ENCODE results near the gene EPHB1. TPM values are rescaled to one million over a fixed set of nuclear protein-coding genes. Genes with fewer than 3 reads are reported as not detected.

The EPHB1 gene
- total RNA-seq, 1 experiment from 2014 or later, result 2.8 TPM

DNA sequence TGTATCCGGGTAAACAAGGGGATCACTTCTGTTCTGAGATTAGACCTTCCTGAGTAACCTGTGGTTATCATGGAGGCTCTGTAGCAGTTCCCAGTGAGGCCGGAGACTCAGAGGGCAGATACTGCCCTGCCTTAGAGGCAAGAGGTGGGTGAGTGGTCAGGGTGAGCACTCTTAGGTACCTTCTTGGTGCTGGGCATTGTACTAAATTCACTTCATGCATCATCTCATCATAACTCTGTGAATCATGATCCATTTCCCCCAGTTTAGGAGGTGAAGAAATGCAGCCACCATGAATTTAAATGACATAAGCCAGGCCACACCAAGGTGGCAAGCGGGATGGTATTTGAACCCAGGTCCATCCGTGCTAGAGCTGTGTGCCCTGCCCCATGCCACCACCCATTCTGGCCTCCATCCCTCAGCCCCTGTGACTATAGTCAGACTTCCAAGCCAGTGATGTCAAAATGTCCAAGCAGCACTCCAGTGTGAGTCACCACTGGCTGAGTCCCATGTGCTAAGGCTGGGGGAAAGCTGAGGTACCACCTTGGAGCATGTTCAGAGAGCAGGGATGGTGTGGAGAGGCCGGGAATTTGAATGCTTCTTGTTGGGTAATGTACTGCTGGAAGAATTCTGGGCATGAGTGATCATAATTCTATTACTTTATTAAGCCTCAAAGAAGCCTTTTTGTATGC lies 88.8 kb downstream of the EPHB1 start:
- H4K20me1 ChIP-seq (ENCODE audit: control insufficient read depth, insufficient read depth, insufficient read length), result no peaks in the 10 kb centered on the region
- no peak overlapping the region for H3K27ac ChIP-seq (ENCODE audit: insufficient read length, low read depth, low read length)
- Mint-ChIP-seq H3K4me1 (peaks cover 13 to 20% of the 10 kb centered on the region in 2 experiments), H3K9me3 (no peaks in the 10 kb centered on the region), H3K27me3 (ENCODE audit: low read depth) (peaks cover 9% of the 10 kb centered on the region), H3K36me3 (ENCODE audit: insufficient read depth in 1 of 3, low read depth in 3 of 3) (no peaks in the 10 kb centered on the region), H3K4me3 (no peak overlapping the region), H3K27ac (no peak overlapping the region)
- no peak overlapping the region for H2BK12ac ChIP-seq (ENCODE audit: insufficient read length, low read depth, low read length)
- no peak overlapping the region for H3K4ac ChIP-seq (ENCODE audit: low read depth, low read length)
- H2BK5ac ChIP-seq (ENCODE audit: insufficient read length, low read length), result no peak overlapping the region
- no peak overlapping the region for H3K23ac ChIP-seq (ENCODE audit: insufficient read length, low read depth, low read length)
- H2AFZ ChIP-seq (ENCODE audit: low read length), result no peak overlapping the region
- no peak overlapping the region for H3K14ac ChIP-seq (ENCODE audit: insufficient read depth, low read length)
- no peaks in the 10 kb centered on the region for H3K79me2 ChIP-seq (ENCODE audit: insufficient read depth, low read length)
- no peak overlapping the region for H3K56ac ChIP-seq (ENCODE audit: insufficient read length, low read depth, low read length)
- H4K8ac ChIP-seq (replicated peaks; ENCODE audit: insufficient read length, low read depth, low read length), result no peak overlapping the region
- H3K79me1 ChIP-seq (ENCODE audit: insufficient read depth, low read depth, low read length, poor library complexity, severe bottlenecking), result no peaks in the 10 kb centered on the region
- no peak overlapping the region for H3K18ac ChIP-seq (ENCODE audit: insufficient read length, low read depth, low read length)
- TF ChIP-seq, protein P1, sequence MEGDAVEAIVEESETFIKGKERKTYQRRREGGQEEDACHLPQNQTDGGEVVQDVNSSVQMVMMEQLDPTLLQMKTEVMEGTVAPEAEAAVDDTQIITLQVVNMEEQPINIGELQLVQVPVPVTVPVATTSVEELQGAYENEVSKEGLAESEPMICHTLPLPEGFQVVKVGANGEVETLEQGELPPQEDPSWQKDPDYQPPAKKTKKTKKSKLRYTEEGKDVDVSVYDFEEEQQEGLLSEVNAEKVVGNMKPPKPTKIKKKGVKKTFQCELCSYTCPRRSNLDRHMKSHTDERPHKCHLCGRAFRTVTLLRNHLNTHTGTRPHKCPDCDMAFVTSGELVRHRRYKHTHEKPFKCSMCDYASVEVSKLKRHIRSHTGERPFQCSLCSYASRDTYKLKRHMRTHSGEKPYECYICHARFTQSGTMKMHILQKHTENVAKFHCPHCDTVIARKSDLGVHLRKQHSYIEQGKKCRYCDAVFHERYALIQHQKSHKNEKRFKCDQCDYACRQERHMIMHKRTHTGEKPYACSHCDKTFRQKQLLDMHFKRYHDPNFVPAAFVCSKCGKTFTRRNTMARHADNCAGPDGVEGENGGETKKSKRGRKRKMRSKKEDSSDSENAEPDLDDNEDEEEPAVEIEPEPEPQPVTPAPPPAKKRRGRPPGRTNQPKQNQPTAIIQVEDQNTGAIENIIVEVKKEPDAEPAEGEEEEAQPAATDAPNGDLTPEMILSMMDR (conservative IDR thresholded peaks at IDR 0.05), result no peak
- no peak overlapping the region for H2BK20ac ChIP-seq (ENCODE audit: low read depth, low read length, poor library complexity, severe bottlenecking)
- H3K9ac ChIP-seq (ENCODE audit: extremely low read depth, insufficient read length, low read length), result no peak overlapping the region
- no peak overlapping the region for H4K91ac ChIP-seq (ENCODE audit: insufficient read length, low read depth, low read length)
- H3K27me3 ChIP-seq (ENCODE audit: insufficient read depth, low read length), result no peaks in the 10 kb centered on the region; the same call in none of the 2 replicates
- peaks cover 6% of the 10 kb centered on the region; the same call in 1 of the 2 replicates for H3K4me1 ChIP-seq (ENCODE audit: insufficient read depth, low read length)
- H3K23me2 ChIP-seq (ENCODE audit: insufficient read length, low read depth, low read length, poor library complexity, severe bottlenecking), result no peaks in the 10 kb centered on the region
- DNase-seq, result no peak
- no peak overlapping the region for H2BK120ac ChIP-seq (ENCODE audit: low read depth, low read length, poor library complexity, severe bottlenecking)
- no peak overlapping the region for H3T11ph ChIP-seq (ENCODE audit: low read length)
- no peaks in the 10 kb centered on the region for H3K9me3 ChIP-seq (ENCODE audit: control insufficient read depth, low read depth, low read length)
- no peak overlapping the region for H3K4me2 ChIP-seq (ENCODE audit: insufficient read depth, insufficient read length, low read length)
- no peak overlapping the region for H2BK15ac ChIP-seq (ENCODE audit: low read depth, low read length)
- no CpG with 5 or more reads among the region's 5 CpGs for WGBS (ENCODE audit: extremely low coverage, insufficient read length, low lambda C conversion rate)
- H2AK5ac ChIP-seq (ENCODE audit: insufficient read length, low read length), result no peak overlapping the region
- H4K5ac ChIP-seq (ENCODE audit: insufficient read length, low read depth, low read length), result no peak overlapping the region

Data from H9 (cell line).